HFF-Myc (cell line): ENCODE results near the gene JMJD1C.

Experiments used
- DNase-seq: peaks from one replicate; pipeline ENCODE4 v3.0.0-alpha.2; 2011; ENCODE audit warnings: low read depth; ENCODE audit errors: extremely low read depth
- H3K4me3 ChIP-seq: replicated peaks from 2 replicates; pipeline ENCODE4 v1.5.1; 2011; ENCODE audit warnings: low read depth, mild to moderate bottlenecking, control low read depth, low read length
- TF ChIP-seq, protein P1 (sequence below): IDR thresholded peaks from 2 replicates; pipeline ENCODE4 v1.5.1; 2012; ENCODE audit warnings: mild to moderate bottlenecking, low read depth, low read length, control low read depth; ENCODE audit errors: missing control alignments

Gene JMJD1C

DNA sequence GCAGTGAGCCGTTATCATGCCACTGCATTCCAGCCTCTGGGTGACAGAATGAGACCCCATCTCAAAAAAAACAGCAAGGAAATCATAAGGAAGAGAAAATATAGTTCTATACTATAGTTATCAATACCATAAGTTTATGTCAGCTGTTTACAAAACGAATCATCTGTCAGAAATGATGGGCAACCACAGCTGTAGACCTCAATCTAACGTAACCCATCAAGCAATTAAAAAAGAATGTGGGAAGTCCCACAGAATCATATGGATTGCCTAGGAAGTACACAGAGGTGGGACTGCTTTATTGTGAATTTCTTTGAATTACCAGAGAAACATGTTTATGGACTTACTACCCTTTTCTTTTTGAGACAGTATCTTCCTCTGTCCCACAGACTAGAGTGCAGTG lies 325.7 kb downstream of the JMJD1C start:
- DNase-seq: no peak
- H3K4me3 ChIP-seq: no peak overlapping the region
- TF ChIP-seq, protein P1, sequence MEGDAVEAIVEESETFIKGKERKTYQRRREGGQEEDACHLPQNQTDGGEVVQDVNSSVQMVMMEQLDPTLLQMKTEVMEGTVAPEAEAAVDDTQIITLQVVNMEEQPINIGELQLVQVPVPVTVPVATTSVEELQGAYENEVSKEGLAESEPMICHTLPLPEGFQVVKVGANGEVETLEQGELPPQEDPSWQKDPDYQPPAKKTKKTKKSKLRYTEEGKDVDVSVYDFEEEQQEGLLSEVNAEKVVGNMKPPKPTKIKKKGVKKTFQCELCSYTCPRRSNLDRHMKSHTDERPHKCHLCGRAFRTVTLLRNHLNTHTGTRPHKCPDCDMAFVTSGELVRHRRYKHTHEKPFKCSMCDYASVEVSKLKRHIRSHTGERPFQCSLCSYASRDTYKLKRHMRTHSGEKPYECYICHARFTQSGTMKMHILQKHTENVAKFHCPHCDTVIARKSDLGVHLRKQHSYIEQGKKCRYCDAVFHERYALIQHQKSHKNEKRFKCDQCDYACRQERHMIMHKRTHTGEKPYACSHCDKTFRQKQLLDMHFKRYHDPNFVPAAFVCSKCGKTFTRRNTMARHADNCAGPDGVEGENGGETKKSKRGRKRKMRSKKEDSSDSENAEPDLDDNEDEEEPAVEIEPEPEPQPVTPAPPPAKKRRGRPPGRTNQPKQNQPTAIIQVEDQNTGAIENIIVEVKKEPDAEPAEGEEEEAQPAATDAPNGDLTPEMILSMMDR: no peak

- DNase-seq: no peak
- H3K4me3 ChIP-seq: no peak overlapping the region
- TF ChIP-seq, protein P1: no peak
Measured at GRCh38 chr10:63137306-63137705, 328.5 kb downstream of the JMJD1C start.

DNA sequence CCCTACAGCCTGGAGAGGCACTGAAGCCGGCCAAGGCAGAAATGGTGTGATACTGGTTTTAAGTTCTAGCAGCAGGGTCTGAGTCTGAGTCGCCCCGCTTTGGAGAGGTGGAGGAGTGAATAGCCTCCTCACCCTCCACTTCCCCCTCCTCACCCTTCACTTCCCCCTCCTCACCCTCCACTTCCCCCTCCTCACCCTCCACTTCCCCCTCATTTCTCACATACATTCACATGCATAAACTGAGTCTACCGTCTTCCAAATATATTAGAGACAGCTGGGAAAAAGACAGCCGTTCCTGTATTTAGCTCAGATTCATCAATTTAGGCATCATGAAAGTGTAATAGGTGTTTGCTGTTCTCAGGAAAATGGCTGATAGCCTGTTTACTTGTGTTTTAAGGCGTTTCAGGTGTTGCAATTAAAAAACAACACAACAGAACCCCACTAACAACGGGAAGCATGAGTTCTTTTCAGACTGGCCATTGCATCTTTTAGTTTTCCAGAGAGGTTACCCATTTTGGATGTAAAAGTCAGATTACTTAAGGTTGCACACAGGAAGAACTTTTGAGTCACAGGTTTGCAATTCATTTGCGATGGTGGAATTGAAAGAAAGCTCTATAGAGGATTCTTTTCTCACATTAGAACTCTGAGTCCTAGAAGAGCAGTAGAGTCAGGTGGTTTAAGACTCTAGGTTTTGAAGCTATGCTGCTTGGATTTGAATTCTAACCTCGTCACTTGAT lies 331.8 kb downstream of the JMJD1C start:
- H3K4me3 ChIP-seq: peak overlapping the region; percentile 97
- TF ChIP-seq, protein P1: no peak
- no peak for DNase-seq

DNA sequence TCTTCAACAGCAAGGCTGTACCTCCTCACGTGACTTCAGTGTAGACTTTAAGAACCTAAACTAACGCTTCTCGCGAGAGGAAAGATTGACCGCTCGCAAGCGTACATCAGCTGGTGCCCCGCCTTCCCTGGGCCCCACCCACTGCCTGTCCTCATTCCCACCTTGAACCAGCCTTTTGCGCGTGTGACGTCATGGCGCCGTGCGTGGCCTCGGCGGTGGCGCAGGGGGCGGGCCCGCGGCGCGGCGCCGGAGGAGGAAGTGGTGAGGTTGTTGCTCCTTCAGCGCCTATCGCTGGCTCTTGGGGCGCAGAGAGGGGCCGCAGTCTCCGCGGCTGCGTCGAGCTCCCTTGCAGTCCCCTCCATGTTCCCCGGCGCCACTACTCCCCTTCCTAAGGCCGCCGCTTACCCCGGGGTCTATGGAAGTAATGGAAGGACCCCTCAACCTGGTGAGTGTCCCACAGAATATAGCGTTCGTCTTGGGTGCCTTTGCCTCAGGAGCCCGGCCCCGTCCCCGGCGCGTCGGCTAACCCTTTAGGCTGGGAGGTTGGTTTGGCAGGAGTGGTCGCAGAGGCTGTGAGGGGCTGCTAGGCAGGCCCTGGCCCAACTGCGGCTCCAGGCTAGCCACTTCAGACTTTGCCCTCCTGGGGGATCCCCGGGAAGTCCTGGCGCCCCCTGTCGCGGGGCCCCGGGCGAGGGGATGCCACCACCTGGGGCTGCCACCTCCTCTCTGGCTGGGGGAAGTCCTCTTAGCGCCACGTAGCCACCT lies 332.5 kb downstream of the JMJD1C start, which contains the start of gene NRBF2:
NRBF2 (plus strand) TSS at position 273 of the 765 bp plus-strand sequence; CDS start at position 416, 143 bp downstream.
- TF ChIP-seq, protein P1: peak; percentile 21
- DNase-seq: peak; percentile 96
- peak within 1 kb of the TSS; percentile 97 for H3K4me3 ChIP-seq

DNA sequence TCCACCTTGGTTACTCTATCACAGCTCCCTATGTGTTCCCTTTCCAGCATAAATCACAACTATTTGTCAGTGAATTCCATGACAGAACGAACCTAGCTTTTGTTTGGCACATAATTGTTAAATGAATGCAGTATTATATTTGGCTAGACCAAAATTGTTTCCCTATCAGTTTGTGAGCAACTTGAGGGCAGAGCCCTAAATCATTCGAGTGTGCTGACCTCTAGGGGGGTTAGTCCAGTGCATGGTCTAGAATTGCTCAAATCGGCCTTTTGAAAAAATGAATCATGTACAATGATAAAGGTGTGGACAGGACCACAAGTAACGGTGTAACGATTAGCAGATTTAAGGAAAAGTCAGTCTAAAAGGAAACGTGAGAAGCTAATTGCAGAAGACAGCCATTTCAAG lies 333.1 kb downstream of the JMJD1C start:
- H3K4me3 ChIP-seq: no peak overlapping the region
- TF ChIP-seq, protein P1: no peak

DNA sequence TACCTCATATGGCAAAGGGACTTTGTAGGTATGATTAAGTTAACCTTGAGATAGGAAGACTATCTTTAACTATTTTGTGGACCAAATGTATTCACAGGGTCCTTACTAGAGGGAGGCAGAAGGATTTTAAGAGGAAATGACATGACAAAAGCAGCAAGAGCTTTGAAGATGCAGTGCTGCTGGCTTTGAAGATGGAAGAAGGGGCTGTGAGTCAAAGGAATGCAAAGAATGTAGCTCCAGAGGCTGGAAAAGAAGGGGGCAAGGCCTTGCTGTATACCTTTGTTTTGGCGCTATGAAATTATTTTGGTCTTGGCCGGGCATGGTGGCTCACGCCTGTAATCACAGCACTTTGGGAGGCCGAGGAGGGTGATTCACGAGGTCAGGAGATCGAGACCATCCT lies 335.9 kb downstream of the JMJD1C start:
- no peak for DNase-seq
- TF ChIP-seq, protein P1: no peak
- H3K4me3 ChIP-seq: no peak overlapping the region

More for the DNA sequence above, 333.1 kb downstream of the JMJD1C start:
- DNase-seq: no peak
